Mesothelial cell of epicardium (in vitro differentiated cells): Measurements from ENCODE around the gene PI4KB. TPM values are rescaled to one million over a fixed set of nuclear protein-coding genes. Genes with fewer than 3 reads are reported as not detected.

Experiments
- DNase-seq, 2 experiments: peaks; one replicate each; pipeline ENCODE4 v3.0.0; 2021; ENCODE audit warnings: low spot score in 2 of 2; ENCODE audit not compliant: unreplicated experiment in 2 of 2
- H3K27ac Mint-ChIP-seq: 2 replicates; pipeline ENCODE4 v1.8.0; 2021; ENCODE audit warnings: mixed read lengths
- H3K27me3 Mint-ChIP-seq: 2 replicates; pipeline ENCODE4 v1.8.0; 2021; ENCODE audit warnings: low read depth, mixed read lengths
- H3K36me3 Mint-ChIP-seq: 2 replicates; pipeline ENCODE4 v1.8.0; 2021; ENCODE audit warnings: mixed read lengths
- H3K4me1 Mint-ChIP-seq: 2 replicates; pipeline ENCODE4 v1.8.0; 2021; ENCODE audit warnings: mixed read lengths
- H3K4me3 Mint-ChIP-seq: 2 replicates; pipeline ENCODE4 v1.8.0; 2021; ENCODE audit warnings: mild to moderate bottlenecking, moderate library complexity, mixed read lengths
- H3K9me3 Mint-ChIP-seq: 2 replicates; pipeline ENCODE4 v1.8.0; 2021; ENCODE audit warnings: mixed read lengths
- CTCF ChIP-seq: fragments of 200-600 bp; sonication (generic); IDR thresholded peaks from one replicate; pipeline ENCODE4 v1.5.0; 2021; ENCODE audit warnings: antibody characterized with exemption; ENCODE audit not compliant: unreplicated experiment
- total RNA-seq: library from RNA; stranded (reverse); gene quantifications from 3 replicates; pipeline ENCODE4 v1.2.1, GENCODE V29; 2021

PI4KB gene
- total RNA-seq, 1 donor from 2014 or later, result 77.6 TPM

GRCh38 chr1:151327903-151328674, 873 bp upstream of the PI4KB start:
- no peak for DNase-seq
- H3K4me3 Mint-ChIP-seq, result peak overlapping the region; percentile 85
- H3K4me1 Mint-ChIP-seq, result peaks cover 24% of the 10 kb centered on the region
- no peaks in the 10 kb centered on the region for H3K27me3 Mint-ChIP-seq
- TF ChIP-seq CTCF, result no peak
- H3K27ac Mint-ChIP-seq, result peak overlapping the region; percentile 99
- no peaks in the 10 kb centered on the region for H3K9me3 Mint-ChIP-seq
- peaks cover 2% of the 10 kb centered on the region for H3K36me3 Mint-ChIP-seq

- no peak for TF ChIP-seq CTCF
- Mint-ChIP-seq H3K27me3 (no peaks in the 10 kb centered on the region), H3K36me3 (peaks cover 10% of the 10 kb centered on the region), H3K27ac (peak overlapping the region; percentile 91), H3K4me1 (peaks cover 24% of the 10 kb centered on the region), H3K4me3 (peak overlapping the region; percentile 85), H3K9me3 (no peaks in the 10 kb centered on the region)
- no peak for DNase-seq
Observed at GRCh38 chr1:151326619-151327222, 495 bp downstream of the PI4KB start.

- H3K27ac Mint-ChIP-seq, result peak overlapping the region; percentile 91
- DNase-seq, result no peak
- H3K4me3 Mint-ChIP-seq, result peak overlapping the region; percentile 85
- peaks cover 24% of the 10 kb centered on the region for H3K4me1 Mint-ChIP-seq
- peaks cover 11% of the 10 kb centered on the region for H3K36me3 Mint-ChIP-seq
- no peaks in the 10 kb centered on the region for H3K9me3 Mint-ChIP-seq
- TF ChIP-seq CTCF, result no peak
- H3K27me3 Mint-ChIP-seq, result no peaks in the 10 kb centered on the region
Observed at GRCh38 chr1:151325646-151326429, 1.4 kb downstream of the PI4KB start.

GRCh38 chr1:151325231-151325630, 2.0 kb downstream of the PI4KB start:
- no peaks in the 10 kb centered on the region for H3K9me3 Mint-ChIP-seq
- no peak overlapping the region for H3K4me3 Mint-ChIP-seq
- H3K4me1 Mint-ChIP-seq, result peaks cover 24% of the 10 kb centered on the region
- no peak for DNase-seq
- H3K27me3 Mint-ChIP-seq, result no peaks in the 10 kb centered on the region
- H3K27ac Mint-ChIP-seq, result peak overlapping the region; percentile 91
- TF ChIP-seq CTCF, result no peak
- H3K36me3 Mint-ChIP-seq, result peaks cover 15% of the 10 kb centered on the region

GRCh38 chr1:151324390-151324930, 2.8 kb downstream of the PI4KB start:
- no peak overlapping the region for H3K27ac Mint-ChIP-seq

More at GRCh38 chr1:151324390-151324930, 2.8 kb downstream of the PI4KB start:
- Mint-ChIP-seq H3K9me3 (no peaks in the 10 kb centered on the region), H3K4me1 (peaks cover 24% of the 10 kb centered on the region), H3K27me3 (no peaks in the 10 kb centered on the region), H3K4me3 (no peak overlapping the region), H3K36me3 (peaks cover 15% of the 10 kb centered on the region)
- no peak for DNase-seq
- TF ChIP-seq CTCF, result no peak
